Sigmoid colon (tissue), 4 donors: ENCODE data around the gene ZNF44.

Experiments used
- EP300 ChIP-seq, 4 donors: sonication (generic); formaldehyde crosslinking; IDR thresholded peaks; one replicate each; pipeline ENCODE4 v1.6.1; 2017; ENCODE audit warnings: antibody characterized with exemption in 4 of 4
- POLR2A ChIP-seq, 2 donors: fragments of 450-650 bp; IDR thresholded peaks; one replicate each; pipeline ENCODE4 v1.6.1; 2016; ENCODE audit warnings: antibody characterized with exemption in 2 of 2, mild to moderate bottlenecking in 2 of 2, moderate library complexity in 2 of 2
- POLR2AphosphoS5 ChIP-seq, 4 donors: sonication (generic); formaldehyde crosslinking; IDR thresholded peaks; one replicate each; pipeline ENCODE4 v1.6.1; 2017; ENCODE audit warnings: antibody characterized with exemption in 4 of 4
- TF ChIP-seq, protein P1 (sequence below), 4 experiments: fragments of 450-650 bp in 3 of 4; fragments of 200-600 bp in 1 of 4; IDR thresholded peaks; one replicate each; pipeline ENCODE4 v1.5.1; 2016 to 2019; ENCODE audit warnings: antibody characterized with exemption in 4 of 4, mild to moderate bottlenecking in 3 of 4, moderate library complexity in 2 of 4

DNA sequence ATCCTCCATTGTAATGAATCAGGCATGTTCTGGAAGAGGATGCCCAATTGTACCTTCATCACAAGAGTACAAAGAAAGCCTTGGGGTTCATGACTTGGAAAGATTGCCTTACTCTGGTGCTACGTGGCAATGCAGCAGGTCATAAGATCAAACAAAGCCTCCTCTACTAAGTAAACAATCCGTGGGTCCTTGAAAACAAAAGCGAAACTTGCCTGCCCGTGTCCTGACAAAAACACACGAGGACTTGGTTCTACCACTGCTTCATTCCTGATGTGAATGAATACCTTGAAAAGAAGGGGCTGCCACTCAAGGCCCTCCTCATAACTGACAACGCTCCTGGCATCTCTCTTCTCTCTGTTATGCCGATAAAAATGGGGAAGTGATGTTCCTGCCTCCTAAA, 19.9 kb upstream of the ZNF44 start:
- TF ChIP-seq EP300 (IDR thresholded peaks at IDR 0.05) (no peak), POLR2AphosphoS5 (IDR thresholded peaks at IDR 0.05) (no peak), POLR2A (IDR thresholded peaks at IDR 0.05) (no peak)
- TF ChIP-seq, protein P1, sequence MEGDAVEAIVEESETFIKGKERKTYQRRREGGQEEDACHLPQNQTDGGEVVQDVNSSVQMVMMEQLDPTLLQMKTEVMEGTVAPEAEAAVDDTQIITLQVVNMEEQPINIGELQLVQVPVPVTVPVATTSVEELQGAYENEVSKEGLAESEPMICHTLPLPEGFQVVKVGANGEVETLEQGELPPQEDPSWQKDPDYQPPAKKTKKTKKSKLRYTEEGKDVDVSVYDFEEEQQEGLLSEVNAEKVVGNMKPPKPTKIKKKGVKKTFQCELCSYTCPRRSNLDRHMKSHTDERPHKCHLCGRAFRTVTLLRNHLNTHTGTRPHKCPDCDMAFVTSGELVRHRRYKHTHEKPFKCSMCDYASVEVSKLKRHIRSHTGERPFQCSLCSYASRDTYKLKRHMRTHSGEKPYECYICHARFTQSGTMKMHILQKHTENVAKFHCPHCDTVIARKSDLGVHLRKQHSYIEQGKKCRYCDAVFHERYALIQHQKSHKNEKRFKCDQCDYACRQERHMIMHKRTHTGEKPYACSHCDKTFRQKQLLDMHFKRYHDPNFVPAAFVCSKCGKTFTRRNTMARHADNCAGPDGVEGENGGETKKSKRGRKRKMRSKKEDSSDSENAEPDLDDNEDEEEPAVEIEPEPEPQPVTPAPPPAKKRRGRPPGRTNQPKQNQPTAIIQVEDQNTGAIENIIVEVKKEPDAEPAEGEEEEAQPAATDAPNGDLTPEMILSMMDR (IDR thresholded peaks at IDR 0.05) = no peak
